Endothelial cell of umbilical vein (primary cell): ENCODE results near the gene ICE1.

Source experiments
- CTCF ChIP-seq, 2 donors: IDR thresholded peaks; 1 replicate in 1 of 2; 2 replicates in 1 of 2; pipeline ENCODE4 v1.5.1; 2011; ENCODE audit warnings: low read length in 2 of 2, mild to moderate bottlenecking in 2 of 2, moderate library complexity in 2 of 2, control low read depth in 1 of 2, inconsistent platforms in 1 of 2, low read depth in 1 of 2; ENCODE audit not compliant: insufficient read depth in 1 of 2; ENCODE audit errors: extremely low read depth in 1 of 2
- EZH2 ChIP-seq: IDR thresholded peaks from 2 replicates; pipeline ENCODE4 v1.6.1; 2012; ENCODE audit warnings: borderline replicate concordance, low read depth, mild to moderate bottlenecking, moderate library complexity, low read length, inconsistent platforms; ENCODE audit not compliant: severe bottlenecking
- FOS ChIP-seq: IDR thresholded peaks from 2 replicates; pipeline ENCODE4 v1.6.1; 2011; ENCODE audit warnings: mild to moderate bottlenecking, low read length, moderate library complexity, borderline replicate concordance; ENCODE audit not compliant: insufficient read depth
- GATA2 ChIP-seq: IDR thresholded peaks from 2 replicates; pipeline ENCODE4 v1.7.0; 2011; ENCODE audit warnings: low read depth, mild to moderate bottlenecking, moderate library complexity, mixed read lengths, low read length; ENCODE audit not compliant: insufficient read length, insufficient read depth
- JUN ChIP-seq: IDR thresholded peaks from 2 replicates; pipeline ENCODE4 v1.6.1; 2011; ENCODE audit warnings: borderline replicate concordance, low read depth; ENCODE audit not compliant: insufficient read length, insufficient read depth
- MAX ChIP-seq: IDR thresholded peaks from 2 replicates; pipeline ENCODE4 v1.6.1; 2011; ENCODE audit not compliant: insufficient read depth, insufficient read length
- MYC ChIP-seq: IDR thresholded peaks from one replicate; pipeline ENCODE4 v1.6.1; 2011; ENCODE audit warnings: mild to moderate bottlenecking, low read depth, low read length
- POLR2A ChIP-seq: IDR thresholded peaks from 2 replicates; pipeline ENCODE4 v1.6.1; 2012; ENCODE audit warnings: low read depth, mild to moderate bottlenecking, control low read depth, low read length
- POLR2AphosphoS5 ChIP-seq: IDR thresholded peaks from 2 replicates; pipeline ENCODE4 v1.6.1; 2012; ENCODE audit warnings: low read depth, mild to moderate bottlenecking, control low read depth, low read length, moderate library complexity; ENCODE audit not compliant: insufficient read depth

GRCh38 chr5:5387192-5387591 lies 35.3 kb upstream of the ICE1 start:
- TF ChIP-seq CTCF (IDR thresholded peaks at IDR 0.05; ENCODE audit: extremely low read depth in 1 of 2, insufficient read depth in 1 of 2, low read depth in 1 of 2, low read length in 2 of 2) = no peak
- no peak for TF ChIP-seq POLR2A
- no peak for TF ChIP-seq EZH2
- no peak for TF ChIP-seq POLR2AphosphoS5
- no peak for TF ChIP-seq MAX
- TF ChIP-seq GATA2 = no peak
- TF ChIP-seq MYC = no peak
- no peak for TF ChIP-seq FOS
- no peak for TF ChIP-seq JUN
